Neural crest cell (in vitro differentiated cells): Measurements from ENCODE around the gene PIK3R3. TPM values are rescaled to one million over a fixed set of nuclear protein-coding genes. Genes with fewer than 3 reads are reported as not detected.

Experiments
- DNase-seq: peaks from one replicate; pipeline ENCODE4 v3.0.0; 2021; ENCODE audit warnings: low read depth, mixed read lengths, low spot score
- H3K27ac Mint-ChIP-seq: one replicate; pipeline ENCODE4 v1.8.0; 2021; ENCODE audit warnings: mild to moderate bottlenecking, mixed read lengths; ENCODE audit not compliant: unreplicated experiment
- H3K27me3 Mint-ChIP-seq: 2 replicates; pipeline ENCODE4 v1.8.0; 2021; ENCODE audit warnings: low read depth, mild to moderate bottlenecking, mixed read lengths
- H3K36me3 Mint-ChIP-seq: 2 replicates; pipeline ENCODE4 v1.8.0; 2021; ENCODE audit warnings: low read depth, mild to moderate bottlenecking, mixed read lengths
- H3K4me1 Mint-ChIP-seq: 2 replicates; pipeline ENCODE4 v1.8.0; 2021; ENCODE audit warnings: mixed read lengths
- H3K4me3 Mint-ChIP-seq: one replicate; pipeline ENCODE4 v1.8.0; 2021; ENCODE audit warnings: mild to moderate bottlenecking, mixed read lengths
- H3K9me3 Mint-ChIP-seq: 2 replicates; pipeline ENCODE4 v1.8.0; 2021; ENCODE audit warnings: mixed read lengths
- total RNA-seq: library from RNA; stranded (reverse); gene quantifications from 2 replicates; pipeline ENCODE4 v1.2.1, GENCODE V29; 2021
- TF ChIP-seq, protein P1 (sequence below): fragments of 200-600 bp; sonication (generic); conservative IDR thresholded peaks from 2 replicates; pipeline ENCODE4 v1.5.0; 2021; ENCODE audit warnings: antibody characterized with exemption, mild to moderate bottlenecking

Gene PIK3R3
- total RNA-seq, 1 donor from 2014 or later = 92.2 TPM

GRCh38 chr1:45994423-45994822 lies 138.0 kb downstream of the PIK3R3 start:
- peaks cover 15% of the 10 kb centered on the region for H3K4me1 Mint-ChIP-seq
- no peak overlapping the region for H3K4me3 Mint-ChIP-seq
- H3K27me3 Mint-ChIP-seq = no peaks in the 10 kb centered on the region
- DNase-seq = no peak
- no peak overlapping the region for H3K27ac Mint-ChIP-seq
- peaks cover 4% of the 10 kb centered on the region for H3K9me3 Mint-ChIP-seq
- TF ChIP-seq, protein P1, sequence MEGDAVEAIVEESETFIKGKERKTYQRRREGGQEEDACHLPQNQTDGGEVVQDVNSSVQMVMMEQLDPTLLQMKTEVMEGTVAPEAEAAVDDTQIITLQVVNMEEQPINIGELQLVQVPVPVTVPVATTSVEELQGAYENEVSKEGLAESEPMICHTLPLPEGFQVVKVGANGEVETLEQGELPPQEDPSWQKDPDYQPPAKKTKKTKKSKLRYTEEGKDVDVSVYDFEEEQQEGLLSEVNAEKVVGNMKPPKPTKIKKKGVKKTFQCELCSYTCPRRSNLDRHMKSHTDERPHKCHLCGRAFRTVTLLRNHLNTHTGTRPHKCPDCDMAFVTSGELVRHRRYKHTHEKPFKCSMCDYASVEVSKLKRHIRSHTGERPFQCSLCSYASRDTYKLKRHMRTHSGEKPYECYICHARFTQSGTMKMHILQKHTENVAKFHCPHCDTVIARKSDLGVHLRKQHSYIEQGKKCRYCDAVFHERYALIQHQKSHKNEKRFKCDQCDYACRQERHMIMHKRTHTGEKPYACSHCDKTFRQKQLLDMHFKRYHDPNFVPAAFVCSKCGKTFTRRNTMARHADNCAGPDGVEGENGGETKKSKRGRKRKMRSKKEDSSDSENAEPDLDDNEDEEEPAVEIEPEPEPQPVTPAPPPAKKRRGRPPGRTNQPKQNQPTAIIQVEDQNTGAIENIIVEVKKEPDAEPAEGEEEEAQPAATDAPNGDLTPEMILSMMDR = no peak
- H3K36me3 Mint-ChIP-seq = peaks cover 14% of the 10 kb centered on the region

Other genes with a start within 250 kb of the PIK3R3 start
- gene TSPAN1, start 42.5 kb upstream of the PIK3R3 start, total RNA-seq = not detected in 2 replicates
- gene P3R3URF, start 43.9 kb upstream of the PIK3R3 start, total RNA-seq = not detected in 2 replicates
- gene POMGNT1, start 65.8 kb upstream of the PIK3R3 start, total RNA-seq = 80.4 and 86.7 TPM in 2 replicates
- gene LURAP1, start 70.7 kb upstream of the PIK3R3 start, total RNA-seq = 6.0 and 6.2 TPM in 2 replicates
- 54.2 and 55.8 TPM in 2 replicates for gene RAD54L, start 115.1 kb upstream of the PIK3R3 start, total RNA-seq
- 99.0 and 102 TPM in 2 replicates for gene LRRC41, start 171.0 kb upstream of the PIK3R3 start, total RNA-seq
- gene UQCRH, start 171.1 kb upstream of the PIK3R3 start, total RNA-seq = 325 and 341 TPM in 2 replicates
- 32.7 and 33.3 TPM in 2 replicates for gene NSUN4, start 208.2 kb upstream of the PIK3R3 start, total RNA-seq